Adrenal gland (tissue), 5 donors: ENCODE data around the gene TRIM46.

Experiments
- CTCF ChIP-seq, 6 experiments: fragments of 450-650 bp in 4 of 6; fragments of 200-600 bp in 2 of 6; sonication (generic) in 1 of 6; IDR thresholded peaks; 1 replicate in 5 of 6; 2 replicates in 1 of 6; pipeline versions ENCODE4 v1.5.1 to v1.8.0; 2016 to 2021; ENCODE audit warnings: antibody characterized with exemption in 6 of 6, mild to moderate bottlenecking in 2 of 6, moderate library complexity in 1 of 6
- POLR2A ChIP-seq, 2 donors: fragments of 450-650 bp; IDR thresholded peaks; one replicate each; pipeline ENCODE4 v1.6.1; 2017; ENCODE audit warnings: antibody characterized with exemption in 2 of 2, mild to moderate bottlenecking in 2 of 2, moderate library complexity in 1 of 2
- donor health status: DM: no; HTN: no; CAD: no.

GRCh38 chr1:155227261-155228095 lies 53.8 kb downstream of the TRIM46 start:
- no peak for TF ChIP-seq CTCF (IDR thresholded peaks at IDR 0.05)
- peak; percentile 43 to 83 for TF ChIP-seq POLR2A (IDR thresholded peaks at IDR 0.05)
